ENCODE data around the gene SELPLG.

DNA sequence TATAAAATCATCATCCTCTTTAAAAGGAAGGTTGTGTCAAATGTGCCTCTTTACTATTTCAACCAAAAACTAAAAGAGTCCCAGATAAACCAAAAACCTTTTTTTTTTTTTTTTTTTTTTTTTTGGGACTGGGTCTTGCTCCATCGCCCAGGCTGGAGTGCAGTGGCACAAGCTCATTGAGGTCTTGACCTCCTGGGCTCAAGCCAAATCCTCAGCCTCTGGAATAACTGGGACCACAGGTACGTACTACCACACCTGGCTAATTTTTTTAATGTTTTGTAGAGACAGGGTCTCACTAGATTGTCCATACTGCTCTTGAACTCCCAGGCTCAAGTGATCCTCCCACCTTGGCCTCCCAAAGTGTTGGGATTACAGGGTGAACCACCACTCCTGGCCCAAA lies 16.4 kb upstream of the SELPLG start:
- TF ChIP-seq, protein P1, sequence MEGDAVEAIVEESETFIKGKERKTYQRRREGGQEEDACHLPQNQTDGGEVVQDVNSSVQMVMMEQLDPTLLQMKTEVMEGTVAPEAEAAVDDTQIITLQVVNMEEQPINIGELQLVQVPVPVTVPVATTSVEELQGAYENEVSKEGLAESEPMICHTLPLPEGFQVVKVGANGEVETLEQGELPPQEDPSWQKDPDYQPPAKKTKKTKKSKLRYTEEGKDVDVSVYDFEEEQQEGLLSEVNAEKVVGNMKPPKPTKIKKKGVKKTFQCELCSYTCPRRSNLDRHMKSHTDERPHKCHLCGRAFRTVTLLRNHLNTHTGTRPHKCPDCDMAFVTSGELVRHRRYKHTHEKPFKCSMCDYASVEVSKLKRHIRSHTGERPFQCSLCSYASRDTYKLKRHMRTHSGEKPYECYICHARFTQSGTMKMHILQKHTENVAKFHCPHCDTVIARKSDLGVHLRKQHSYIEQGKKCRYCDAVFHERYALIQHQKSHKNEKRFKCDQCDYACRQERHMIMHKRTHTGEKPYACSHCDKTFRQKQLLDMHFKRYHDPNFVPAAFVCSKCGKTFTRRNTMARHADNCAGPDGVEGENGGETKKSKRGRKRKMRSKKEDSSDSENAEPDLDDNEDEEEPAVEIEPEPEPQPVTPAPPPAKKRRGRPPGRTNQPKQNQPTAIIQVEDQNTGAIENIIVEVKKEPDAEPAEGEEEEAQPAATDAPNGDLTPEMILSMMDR (IDR thresholded peaks at IDR 0.05; ENCODE audit: insufficient read depth, low read depth, low read length), result no peak
- TF ChIP-seq EZH2 (IDR thresholded peaks at IDR 0.05; ENCODE audit: insufficient read depth, low read length), result no peak

Data from astrocyte (in vitro differentiated cells and primary cell).